Measurements from ENCODE around the gene LSM10.

The LSM10 gene

DNA sequence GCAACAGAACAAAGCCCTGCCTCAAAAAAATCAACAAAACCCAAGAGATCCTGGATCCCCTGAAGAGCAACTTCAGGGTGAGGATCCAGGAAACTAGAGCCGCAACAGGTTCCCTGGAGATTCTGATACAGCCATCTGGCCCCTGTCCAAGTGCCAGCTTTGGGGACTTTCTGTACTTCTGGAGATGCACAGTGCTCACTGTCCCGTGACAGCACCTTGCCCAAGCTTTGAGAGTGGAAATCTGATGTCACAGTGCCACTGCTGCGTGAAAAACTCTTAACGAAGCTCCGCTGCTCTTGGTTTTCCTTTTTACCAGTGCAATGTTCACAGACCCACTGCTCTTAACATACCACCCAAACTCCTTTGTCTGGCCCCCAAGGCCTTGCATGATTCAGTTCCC, 38.3 kb downstream of the LSM10 start:
- H3K27ac Mint-ChIP-seq: peak overlapping the region; percentile 74
- DNase-seq (no peak), ATAC-seq (no peak)
- peaks cover 15% of the 10 kb centered on the region for H3K4me1 Mint-ChIP-seq
- H3K9me3 Mint-ChIP-seq: no peaks in the 10 kb centered on the region
- H3K27me3 Mint-ChIP-seq: no peaks in the 10 kb centered on the region
- no peak overlapping the region for H3K4me3 Mint-ChIP-seq
- peaks cover 23% of the 10 kb centered on the region for H3K36me3 Mint-ChIP-seq (ENCODE audit: low read depth)

DNA sequence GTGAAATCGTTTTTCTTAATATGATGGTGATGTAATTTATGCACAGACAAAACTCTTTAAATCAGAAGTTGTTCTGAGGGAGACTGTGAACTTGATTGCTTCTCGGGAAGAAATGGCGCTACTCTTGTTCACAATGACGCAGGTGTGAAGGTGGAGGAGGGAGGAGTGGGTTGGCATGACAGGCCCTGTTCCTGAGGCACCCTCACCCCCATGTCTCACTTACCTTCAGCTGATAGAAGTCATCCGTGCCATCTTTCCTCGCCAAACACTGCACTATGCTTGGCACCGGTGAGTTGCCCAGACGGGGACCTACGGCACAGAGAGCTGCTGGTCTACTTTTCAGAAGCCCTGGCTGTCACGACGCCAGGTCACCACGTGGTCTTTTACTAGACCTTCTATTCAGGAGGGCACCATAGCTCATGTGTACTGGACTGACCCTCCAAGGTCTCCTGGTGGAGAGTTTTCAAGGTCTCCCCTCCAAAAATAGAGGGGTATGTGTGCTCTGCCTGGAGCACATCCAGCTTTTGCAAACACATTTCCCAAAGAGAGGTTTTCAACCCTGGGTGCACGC, 39.1 kb downstream of the LSM10 start:
- Mint-ChIP-seq H3K27me3 (no peaks in the 10 kb centered on the region), H3K4me1 (peaks cover 15% of the 10 kb centered on the region), H3K36me3 (ENCODE audit: low read depth) (peaks cover 29% of the 10 kb centered on the region), H3K27ac (no peak overlapping the region), H3K4me3 (no peak overlapping the region), H3K9me3 (no peaks in the 10 kb centered on the region)
- ATAC-seq: no peak
- no peak for DNase-seq

DNA sequence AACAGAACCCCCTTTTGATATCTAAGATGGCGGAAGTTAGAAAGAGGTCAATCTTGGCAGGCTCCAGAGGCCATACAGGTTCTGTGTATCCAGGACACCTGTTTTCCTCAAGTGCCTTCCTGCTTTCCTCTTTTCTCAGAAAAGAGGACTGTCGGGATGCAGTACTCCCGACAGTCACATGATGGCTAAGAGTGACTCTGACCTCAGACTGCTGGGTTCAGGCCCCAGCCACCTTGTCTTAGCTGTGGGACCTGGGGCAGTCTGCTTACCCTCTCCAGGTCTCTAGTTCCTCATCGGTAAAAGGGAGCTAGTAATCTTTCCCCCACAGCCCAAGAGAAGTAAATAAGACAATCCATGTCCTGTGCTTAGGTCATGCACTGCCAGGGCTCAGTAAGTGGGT, 41.9 kb downstream of the LSM10 start:
- Mint-ChIP-seq H3K36me3 (ENCODE audit: low read depth) (peaks cover 30% of the 10 kb centered on the region), H3K4me1 (peaks cover 33% of the 10 kb centered on the region)

DNA sequence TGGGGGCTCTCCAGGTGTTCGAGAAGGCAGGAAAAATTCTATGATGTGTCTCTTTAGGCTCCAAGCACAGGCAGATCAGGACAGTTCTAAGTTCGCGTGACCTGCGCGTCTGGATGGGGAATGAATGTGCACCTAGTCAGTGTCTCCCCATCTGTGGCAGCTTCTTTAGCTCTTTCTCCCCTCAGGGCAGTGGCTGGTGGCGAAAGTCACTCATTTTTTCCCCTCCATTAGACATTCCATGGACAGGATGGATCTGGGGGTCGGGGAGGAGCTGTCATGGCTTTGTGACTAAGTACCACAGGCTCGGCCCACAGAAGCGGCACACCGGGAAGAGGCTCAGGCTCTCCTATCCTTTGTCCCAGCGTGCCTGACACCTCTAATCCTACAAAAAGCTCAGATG, 43.2 kb downstream of the LSM10 start:
- no peaks in the 10 kb centered on the region for H3K9me3 Mint-ChIP-seq
- DNase-seq: no peak
- peaks cover 29% of the 10 kb centered on the region for H3K36me3 Mint-ChIP-seq (ENCODE audit: low read depth)
- H3K27ac Mint-ChIP-seq: no peak overlapping the region
- peaks cover 34% of the 10 kb centered on the region for H3K4me1 Mint-ChIP-seq
- no peak overlapping the region for H3K4me3 Mint-ChIP-seq
- no peaks in the 10 kb centered on the region for H3K27me3 Mint-ChIP-seq
- no peak for ATAC-seq

More for the DNA sequence above, 41.9 kb downstream of the LSM10 start:
- no peaks in the 10 kb centered on the region for H3K9me3 Mint-ChIP-seq
- ATAC-seq: no peak
- no peak overlapping the region for H3K27ac Mint-ChIP-seq
- H3K27me3 Mint-ChIP-seq: no peaks in the 10 kb centered on the region
- no peak for DNase-seq
- no peak overlapping the region for H3K4me3 Mint-ChIP-seq

DNA sequence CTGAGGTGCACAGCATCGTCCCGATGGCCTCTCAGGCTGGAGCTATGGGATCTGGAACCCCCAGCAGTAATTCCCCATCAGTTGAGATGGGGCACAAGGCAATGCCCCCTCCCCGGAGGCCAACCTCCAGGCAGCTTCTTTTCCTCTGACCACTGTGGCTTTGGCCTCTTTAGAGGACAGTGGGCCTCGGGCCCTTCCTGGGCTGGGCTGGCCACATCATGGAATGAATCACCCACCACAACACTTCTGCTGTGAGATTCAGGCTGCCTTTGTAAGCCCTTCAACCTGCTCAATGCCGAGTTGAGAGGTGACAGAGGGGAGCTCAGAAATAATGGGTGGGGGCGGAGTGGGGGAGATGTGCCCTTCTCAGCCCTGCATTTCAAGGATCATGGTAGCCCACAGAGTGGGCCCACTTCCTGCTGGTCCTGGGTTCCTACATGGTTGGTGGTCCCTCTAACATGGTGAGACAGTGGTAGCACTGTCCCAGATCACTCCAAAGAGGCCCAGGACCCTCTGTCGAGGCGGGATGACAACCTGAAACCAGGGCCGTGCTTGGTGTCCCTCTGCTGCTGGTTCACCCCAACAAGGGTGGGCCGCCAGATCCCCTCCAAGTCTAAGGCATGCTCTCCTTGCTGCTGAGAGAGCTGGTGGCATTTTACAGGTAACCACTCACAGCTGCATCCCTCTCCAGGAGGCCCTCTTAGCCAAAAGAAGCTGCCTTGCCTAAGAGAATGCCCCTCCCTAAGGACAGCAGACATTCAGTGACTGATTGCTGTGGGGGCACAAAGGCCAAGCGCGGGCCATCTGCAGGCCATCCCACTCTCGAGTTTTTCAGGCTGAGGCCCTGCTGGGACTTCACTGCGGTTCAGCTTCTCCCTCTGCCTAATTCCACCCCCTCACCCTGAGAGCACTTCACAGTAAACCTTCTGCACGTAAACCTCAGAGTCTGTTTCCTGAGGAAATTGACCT, 44.5 kb downstream of the LSM10 start:
- Mint-ChIP-seq H3K9me3 (no peaks in the 10 kb centered on the region), H3K27me3 (no peaks in the 10 kb centered on the region), H3K27ac (no peak overlapping the region), H3K4me3 (no peak overlapping the region), H3K4me1 (peaks cover 32% of the 10 kb centered on the region), H3K36me3 (ENCODE audit: low read depth) (peaks cover 32% of the 10 kb centered on the region)
- DNase-seq: no peak
- no peak for ATAC-seq

DNA sequence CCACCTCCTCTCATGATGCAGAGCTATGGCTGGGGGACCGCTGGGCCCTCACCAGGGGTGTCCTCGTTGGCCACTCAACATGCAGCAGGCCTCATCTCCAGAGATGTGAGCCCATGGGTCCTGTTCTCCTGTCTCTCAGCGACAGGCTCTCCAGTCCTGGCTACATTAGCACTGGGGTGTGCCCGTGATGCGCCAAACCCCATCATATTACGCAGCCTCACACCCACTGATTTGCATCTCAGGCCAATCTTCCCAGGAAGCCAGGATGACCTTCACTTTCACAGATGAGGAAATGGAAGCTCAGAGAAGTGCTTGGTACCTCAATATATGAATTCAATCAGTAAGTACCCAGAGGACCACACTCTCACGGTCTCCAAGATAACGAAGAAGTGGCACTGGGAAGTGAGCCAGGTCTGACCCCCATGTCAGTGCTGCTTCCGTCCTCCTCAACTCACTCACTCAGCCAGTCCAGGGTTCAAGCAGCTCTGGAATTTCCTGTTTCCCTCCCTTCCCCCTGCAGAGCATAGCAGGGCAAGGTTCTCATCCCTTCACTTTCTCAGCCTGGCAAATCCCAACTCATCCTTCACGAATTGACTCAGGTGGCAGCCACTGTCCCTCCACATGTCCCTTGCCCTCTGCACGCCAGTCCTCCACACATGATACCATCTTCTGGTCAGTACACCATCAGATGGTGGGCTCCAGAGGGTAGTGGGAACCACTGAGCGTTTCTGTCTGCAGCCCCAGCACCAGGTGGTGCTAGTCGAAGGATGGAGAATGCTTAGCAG, 45.4 kb downstream of the LSM10 start:
- no peaks in the 10 kb centered on the region for H3K9me3 Mint-ChIP-seq
- no peak overlapping the region for H3K27ac Mint-ChIP-seq
- H3K4me1 Mint-ChIP-seq: peaks cover 32% of the 10 kb centered on the region
- DNase-seq (no peak), ATAC-seq (no peak)
- H3K4me3 Mint-ChIP-seq: no peak overlapping the region
- H3K27me3 Mint-ChIP-seq: no peaks in the 10 kb centered on the region
- peaks cover 34% of the 10 kb centered on the region for H3K36me3 Mint-ChIP-seq (ENCODE audit: low read depth)

DNA sequence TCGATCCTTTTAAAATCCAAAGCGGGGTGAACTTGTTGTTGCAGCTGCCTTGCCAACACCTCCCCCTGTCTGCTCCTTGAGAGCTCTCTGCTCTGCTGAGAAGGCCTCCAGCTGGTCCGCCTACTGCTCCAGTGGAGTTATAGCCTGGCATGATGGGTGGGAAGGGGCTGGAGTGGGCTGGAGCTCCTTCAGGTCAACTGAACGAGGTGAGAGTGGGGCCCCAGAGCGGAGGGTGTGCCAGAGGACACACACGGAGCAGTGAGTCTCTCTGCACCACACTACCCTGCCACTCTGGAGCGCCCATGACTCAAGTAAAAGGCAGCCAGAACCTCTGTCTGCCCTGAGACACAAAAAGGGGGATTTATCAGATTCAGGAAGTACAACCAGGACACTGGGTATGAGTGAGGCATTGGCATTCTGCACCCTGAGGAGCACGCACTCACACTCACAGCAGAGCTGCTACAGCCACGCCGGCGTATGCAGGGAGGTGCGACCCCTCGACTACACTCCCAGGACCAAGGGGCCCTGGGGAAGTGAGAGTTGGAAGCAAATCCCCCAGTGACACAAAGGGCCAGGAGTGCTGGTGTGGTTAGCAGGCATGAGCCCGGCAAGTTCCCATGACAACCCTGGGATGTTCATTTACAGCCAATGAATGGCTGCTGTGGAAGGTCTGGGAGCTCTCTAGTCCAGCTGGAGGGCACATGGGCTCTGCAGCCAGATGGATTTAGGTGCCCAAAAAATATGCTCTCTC, 46.3 kb downstream of the LSM10 start:
- Mint-ChIP-seq H3K27me3 (no peaks in the 10 kb centered on the region), H3K36me3 (ENCODE audit: low read depth) (peaks cover 31% of the 10 kb centered on the region), H3K4me3 (no peak overlapping the region), H3K4me1 (peaks cover 32% of the 10 kb centered on the region), H3K9me3 (no peaks in the 10 kb centered on the region), H3K27ac (no peak overlapping the region)
- no peak for DNase-seq
- ATAC-seq: peak; percentile 7

DNA sequence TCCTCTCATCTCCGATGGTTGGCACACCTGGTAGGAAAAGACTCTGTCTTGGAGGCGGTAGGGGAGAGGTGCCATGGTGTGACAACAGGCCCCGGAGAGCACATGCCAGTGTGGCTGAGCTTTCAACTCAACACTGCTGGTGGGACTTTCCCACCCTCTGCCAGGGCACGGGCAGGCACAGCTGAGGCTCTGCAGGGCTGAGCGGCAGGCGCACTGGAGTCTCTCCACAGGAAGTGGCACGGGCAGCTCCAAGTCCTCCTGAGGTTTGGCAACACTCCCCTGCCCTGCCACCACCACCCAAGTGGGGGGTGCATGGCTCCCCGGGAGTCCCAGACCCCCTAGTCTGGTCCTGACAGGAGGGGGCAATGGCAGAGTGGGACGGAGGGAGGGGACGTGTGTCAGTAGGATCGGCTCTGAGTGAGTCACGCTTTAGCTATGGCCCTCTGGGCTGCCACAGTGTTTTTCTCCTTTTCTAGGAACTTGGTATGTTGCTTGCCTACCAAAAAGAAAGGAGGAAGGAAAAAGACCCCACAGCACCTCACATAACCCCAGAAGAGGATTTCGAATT, 47.0 kb downstream of the LSM10 start:
- DNase-seq (peak; percentile 42), ATAC-seq (peak; percentile 79)
- no peaks in the 10 kb centered on the region for H3K9me3 Mint-ChIP-seq
- H3K4me3 Mint-ChIP-seq: no peak overlapping the region
- H3K27me3 Mint-ChIP-seq: no peaks in the 10 kb centered on the region
- H3K4me1 Mint-ChIP-seq: peaks cover 32% of the 10 kb centered on the region
- peaks cover 34% of the 10 kb centered on the region for H3K36me3 Mint-ChIP-seq (ENCODE audit: low read depth)
- peak overlapping the region; percentile 69 for H3K27ac Mint-ChIP-seq

DNA sequence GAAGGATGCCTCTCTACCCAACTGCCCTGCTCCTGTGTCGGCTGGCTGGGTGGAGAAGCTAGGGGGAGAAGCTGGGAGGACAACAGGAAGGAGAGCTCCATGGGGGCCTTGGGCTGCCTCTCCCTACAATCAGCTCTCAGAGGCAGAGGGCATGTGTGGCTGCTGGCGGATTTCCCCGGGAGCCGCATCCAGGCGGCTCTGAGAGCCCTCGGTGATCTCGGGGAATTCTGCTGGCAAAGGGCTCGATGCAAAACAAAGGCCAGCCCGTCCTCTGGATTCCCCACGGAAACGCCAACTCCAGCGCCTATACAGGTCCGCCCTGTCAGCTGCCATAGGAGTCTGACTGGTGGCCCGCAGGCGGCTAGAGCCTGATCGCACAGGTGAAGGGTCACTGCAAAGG, 47.9 kb downstream of the LSM10 start:
- H3K27ac Mint-ChIP-seq: no peak overlapping the region
- no peak for DNase-seq
- H3K4me3 Mint-ChIP-seq: no peak overlapping the region
- no peaks in the 10 kb centered on the region for H3K9me3 Mint-ChIP-seq
- no peaks in the 10 kb centered on the region for H3K27me3 Mint-ChIP-seq
- H3K36me3 Mint-ChIP-seq (ENCODE audit: low read depth): peaks cover 34% of the 10 kb centered on the region
- ATAC-seq: no peak
- peaks cover 32% of the 10 kb centered on the region for H3K4me1 Mint-ChIP-seq

DNA sequence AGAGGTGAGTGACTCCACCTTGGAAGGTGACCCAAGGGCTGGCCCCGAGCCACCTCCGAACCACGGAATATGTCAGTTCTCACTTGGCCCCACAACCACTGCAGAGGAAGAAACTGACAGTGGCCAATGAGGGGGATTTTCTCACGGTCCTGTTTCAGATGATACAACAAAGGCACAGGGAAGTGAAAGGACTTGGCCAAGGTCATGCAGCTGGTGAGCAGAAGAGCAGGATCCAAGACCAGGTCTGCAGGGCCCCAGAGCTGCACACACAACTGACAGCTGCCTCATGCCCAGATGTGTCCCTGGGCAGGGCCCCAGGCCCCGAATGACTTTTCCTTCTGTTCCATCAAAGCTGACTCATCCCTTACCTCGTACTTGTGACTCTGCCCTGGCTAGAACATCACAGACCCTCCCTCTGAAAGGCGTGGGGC, 48.5 kb downstream of the LSM10 start:
- Mint-ChIP-seq H3K27me3 (no peaks in the 10 kb centered on the region), H3K4me1 (peaks cover 32% of the 10 kb centered on the region), H3K9me3 (no peaks in the 10 kb centered on the region), H3K27ac (no peak overlapping the region), H3K4me3 (no peak overlapping the region), H3K36me3 (ENCODE audit: low read depth) (peaks cover 30% of the 10 kb centered on the region)
- DNase-seq (no peak), ATAC-seq (peak; percentile 31)

DNA sequence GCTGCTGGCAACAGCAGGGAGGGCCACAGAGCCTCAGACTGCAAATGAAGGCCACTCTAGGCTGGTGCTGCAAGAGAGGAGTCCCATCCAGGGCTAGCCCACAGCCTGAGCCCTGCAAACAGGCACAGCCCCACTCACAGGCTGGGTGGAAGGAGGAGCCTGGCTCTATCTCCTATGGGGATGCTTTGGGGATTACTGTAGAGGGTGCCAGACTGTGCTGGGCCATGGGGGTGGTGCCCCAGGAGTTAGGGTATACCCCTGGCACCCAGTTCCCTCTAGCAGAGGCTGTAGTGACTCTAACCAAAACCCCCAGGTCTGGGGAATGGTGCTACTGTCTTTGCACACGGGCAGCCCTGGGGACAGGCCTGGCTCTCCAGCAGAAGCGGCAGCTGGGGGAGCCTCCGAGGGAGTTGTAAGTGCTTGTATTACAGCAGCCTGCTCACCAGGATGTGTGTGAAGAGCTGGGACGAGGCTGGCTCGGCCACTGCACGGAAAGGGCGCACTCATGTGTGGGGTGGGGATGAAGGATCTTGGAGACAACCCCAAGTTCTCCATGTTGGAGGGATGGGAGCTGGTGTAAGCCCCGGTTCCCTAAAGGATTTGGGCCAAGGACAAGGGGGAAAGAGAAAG, 50.9 kb downstream of the LSM10 start:
- Mint-ChIP-seq H3K27ac (no peak overlapping the region), H3K4me1 (peaks cover 25% of the 10 kb centered on the region), H3K27me3 (no peaks in the 10 kb centered on the region), H3K36me3 (ENCODE audit: low read depth) (peaks cover 20% of the 10 kb centered on the region), H3K4me3 (no peak overlapping the region), H3K9me3 (no peaks in the 10 kb centered on the region)
- ATAC-seq (no peak), DNase-seq (no peak)

DNA sequence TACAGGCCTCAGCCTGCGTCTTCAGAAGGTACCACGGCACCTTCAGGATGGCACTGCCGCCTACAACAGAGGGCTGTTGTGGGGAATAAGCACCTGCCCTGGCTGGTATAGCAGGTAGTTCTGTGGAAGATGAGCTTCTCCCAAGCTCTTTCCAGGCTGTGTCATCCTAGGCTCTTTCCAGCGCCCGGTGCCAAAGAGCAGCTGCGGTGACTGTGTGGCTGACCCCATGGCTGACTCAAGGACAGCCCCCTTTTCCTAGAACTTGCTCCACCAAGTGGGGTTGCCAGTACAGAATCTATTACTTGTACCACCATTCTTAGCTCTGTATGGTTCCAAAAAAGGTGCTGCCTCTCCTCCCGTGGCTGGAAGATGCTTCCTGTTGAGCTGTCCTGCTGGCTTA, 52.4 kb downstream of the LSM10 start:
- peaks cover 10% of the 10 kb centered on the region for H3K4me1 Mint-ChIP-seq
- H3K36me3 Mint-ChIP-seq (ENCODE audit: low read depth): peaks cover 18% of the 10 kb centered on the region
- no peak for DNase-seq
- no peaks in the 10 kb centered on the region for H3K9me3 Mint-ChIP-seq
- no peak overlapping the region for H3K27ac Mint-ChIP-seq
- no peak for ATAC-seq
- H3K27me3 Mint-ChIP-seq: no peaks in the 10 kb centered on the region
- H3K4me3 Mint-ChIP-seq: no peak overlapping the region

DNA sequence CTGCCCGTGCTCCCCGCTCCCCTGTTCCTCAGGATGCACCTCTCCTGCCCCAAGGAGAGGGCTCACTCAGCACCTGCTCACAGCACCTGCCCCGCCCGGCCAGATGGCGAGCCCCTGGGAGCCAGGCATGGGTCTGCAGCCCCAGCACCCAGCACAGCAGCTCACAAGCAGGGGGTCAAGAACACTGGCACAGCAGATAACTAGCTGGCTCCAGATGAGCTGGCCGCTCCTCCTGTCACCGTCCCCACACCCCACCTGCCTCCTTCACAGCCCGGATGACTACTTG, 53.4 kb downstream of the LSM10 start:
- H3K27ac Mint-ChIP-seq: no peak overlapping the region
- H3K27me3 Mint-ChIP-seq: no peaks in the 10 kb centered on the region
- ATAC-seq (no peak), DNase-seq (no peak)
- peaks cover 17% of the 10 kb centered on the region for H3K36me3 Mint-ChIP-seq (ENCODE audit: low read depth)
- peaks cover 4% of the 10 kb centered on the region for H3K4me1 Mint-ChIP-seq
- H3K9me3 Mint-ChIP-seq: no peaks in the 10 kb centered on the region
- no peak overlapping the region for H3K4me3 Mint-ChIP-seq
